Myocyte (in vitro differentiated cells): ENCODE results near the gene SOX13. TPM values are rescaled to one million over a fixed set of nuclear protein-coding genes. Genes with fewer than 3 reads are reported as not detected.
A peak's percentile ranks its signal among the peaks of the same experiment; 100 is the strongest.

Experiments used
- DNase-seq: peaks from one replicate; pipeline ENCODE4 v3.0.0-alpha.2; 2012; ENCODE audit warnings: low read depth
- total RNA-seq: library from RNA; depleted of rRNA; stranded (reverse); fragments of >200 nt; gene quantifications from 2 replicates; pipeline ENCODE4 v1.2.3, GENCODE V29; 2014

SOX13 gene
- total RNA-seq, 1 donor from 2014 or later: 2.8 TPM

GRCh38 chr1:204151552-204152309 is 78.8 kb downstream of the SOX13 start, which contains the start of gene ETNK2:
Gene ETNK2 (minus strand): TSS chr1:204152044. CDS start chr1:204151852, 192 bp downstream.
- peak; percentile 16 for DNase-seq

- DNase-seq: no peak
These were observed 79.6 kb downstream of the SOX13 start for GRCh38 chr1:204152310-204153044.

GRCh38 chr1:204153667-204154066 is 80.8 kb downstream of the SOX13 start:
- DNase-seq: no peak

- no peak for DNase-seq
These were observed 81.8 kb downstream of the SOX13 start for GRCh38 chr1:204154568-204155255.

GRCh38 chr1:204155881-204156280 is 83.0 kb downstream of the SOX13 start:
- no peak for DNase-seq

GRCh38 chr1:204157962-204158361 is 85.0 kb downstream of the SOX13 start:
- DNase-seq: no peak

- DNase-seq: no peak
These were observed 88.9 kb downstream of the SOX13 start for GRCh38 chr1:204161609-204162493.

GRCh38 chr1:204162494-204163074 is 89.7 kb downstream of the SOX13 start:
- peak; percentile 80 for DNase-seq

GRCh38 chr1:204166219-204166618 is 93.3 kb downstream of the SOX13 start, which contains the start of gene REN:
Gene REN (minus strand): TSS chr1:204166337. CDS start chr1:204166293, 44 bp downstream.
- DNase-seq: no peak

GRCh38 chr1:204167730-204168129 is 94.8 kb downstream of the SOX13 start:
- no peak for DNase-seq

- DNase-seq: no peak
These were observed 96.9 kb downstream of the SOX13 start for GRCh38 chr1:204169858-204170257.

- DNase-seq: no peak
These were observed 97.7 kb downstream of the SOX13 start for GRCh38 chr1:204170494-204171155.

GRCh38 chr1:204171751-204172178 is 98.8 kb downstream of the SOX13 start:
- DNase-seq: no peak

GRCh38 chr1:204172404-204173029 is 99.6 kb downstream of the SOX13 start:
- DNase-seq: no peak

- no peak for DNase-seq
These were observed 102.0 kb downstream of the SOX13 start for GRCh38 chr1:204174958-204175357.

- no peak for DNase-seq
These were observed 103.1 kb downstream of the SOX13 start for GRCh38 chr1:204176049-204176448.

- DNase-seq: no peak
These were observed 104.2 kb downstream of the SOX13 start for GRCh38 chr1:204177133-204177532.
